Erythroblast (primary cell): ENCODE data around the gene PGM1.

Source experiments
- GATA1 ChIP-seq: IDR thresholded peaks from 2 replicates; pipeline ENCODE4 v1.6.1; 2011; ENCODE audit warnings: low read depth, mild to moderate bottlenecking, control low read depth, low read length, moderate library complexity
- POLR2A ChIP-seq: IDR thresholded peaks from 2 replicates; pipeline ENCODE4 v1.6.1; 2011; ENCODE audit warnings: mild to moderate bottlenecking, low read length

DNA sequence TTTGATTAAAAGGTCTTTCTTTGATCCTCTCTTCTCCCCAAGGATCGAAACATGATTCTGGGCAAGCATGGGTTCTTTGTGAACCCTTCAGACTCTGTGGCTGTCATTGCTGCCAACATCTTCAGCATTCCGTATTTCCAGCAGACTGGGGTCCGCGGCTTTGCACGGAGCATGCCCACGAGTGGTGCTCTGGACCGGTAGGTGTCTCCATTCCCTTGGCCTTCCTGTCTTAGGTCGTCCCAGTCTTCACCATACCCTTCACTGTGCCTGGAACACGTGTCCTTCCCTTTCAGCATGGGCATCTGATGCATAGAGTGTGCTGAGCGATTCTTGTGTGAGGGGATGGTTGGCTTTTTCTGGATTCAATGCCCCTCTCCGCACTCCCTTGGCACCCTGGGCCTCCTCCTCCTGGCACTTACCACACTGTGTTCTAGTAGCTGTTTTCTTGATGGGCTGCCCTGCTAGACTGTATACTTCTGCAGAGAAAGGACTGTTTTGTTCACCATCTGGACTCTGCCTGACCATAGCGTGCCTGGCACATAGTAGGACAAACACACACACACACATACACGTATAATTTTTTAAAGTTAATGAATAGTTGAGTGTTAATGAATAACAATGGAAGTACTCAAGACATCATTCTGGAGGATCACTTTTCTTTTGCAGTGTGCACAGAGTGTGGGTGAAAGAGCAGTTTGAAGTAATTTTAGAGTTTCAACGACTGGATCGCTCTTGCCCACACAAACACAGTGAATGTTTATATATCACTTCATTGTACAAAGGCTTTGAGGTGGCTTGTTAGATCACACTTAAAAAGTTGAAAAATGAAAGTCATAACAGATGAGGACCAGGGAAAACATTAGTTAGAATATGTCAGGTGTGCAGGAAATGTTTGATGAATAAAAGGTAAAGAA, 43.2 kb downstream of the PGM1 start:
- no peak for TF ChIP-seq POLR2A
- TF ChIP-seq GATA1: no peak
